GM21367 (cell line): ENCODE data around the gene SYT12.

Source experiments
- ATAC-seq: cut with Tn5 transposase; IDR thresholded peaks from one replicate; pipeline ENCODE4 v1.9.1; 2021; ENCODE audit not compliant: unreplicated experiment

SYT12 gene

GRCh38 chr11:67027943-67028542 is 5.1 kb downstream of the SYT12 start:
- peak; percentile 73 for ATAC-seq

- ATAC-seq, result no peak
Measured at GRCh38 chr11:67029146-67029545, 6.2 kb downstream of the SYT12 start.

DNA sequence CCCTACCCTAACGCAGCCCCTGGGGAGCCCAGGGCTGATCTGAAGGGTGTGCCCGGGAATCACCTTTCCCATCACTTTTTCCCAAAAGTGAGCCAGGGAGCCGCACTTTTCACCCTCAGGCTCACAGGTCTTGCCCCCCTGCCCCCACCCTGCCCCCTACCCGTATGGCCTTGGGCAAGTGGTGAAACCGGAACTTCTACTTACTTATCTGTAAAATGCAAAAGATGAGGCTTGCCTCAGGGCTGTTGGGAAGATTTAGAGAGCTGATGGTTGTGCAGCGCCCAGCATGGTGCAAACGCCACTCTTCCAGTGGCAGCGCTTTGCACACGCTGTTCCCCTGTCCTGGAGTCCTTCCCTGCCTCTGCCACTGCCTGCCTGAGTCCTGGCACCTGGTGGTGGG is 8.0 kb downstream of the SYT12 start:
- no peak for ATAC-seq

GRCh38 chr11:67031791-67032561 is 9.0 kb downstream of the SYT12 start:
- ATAC-seq, result no peak

DNA sequence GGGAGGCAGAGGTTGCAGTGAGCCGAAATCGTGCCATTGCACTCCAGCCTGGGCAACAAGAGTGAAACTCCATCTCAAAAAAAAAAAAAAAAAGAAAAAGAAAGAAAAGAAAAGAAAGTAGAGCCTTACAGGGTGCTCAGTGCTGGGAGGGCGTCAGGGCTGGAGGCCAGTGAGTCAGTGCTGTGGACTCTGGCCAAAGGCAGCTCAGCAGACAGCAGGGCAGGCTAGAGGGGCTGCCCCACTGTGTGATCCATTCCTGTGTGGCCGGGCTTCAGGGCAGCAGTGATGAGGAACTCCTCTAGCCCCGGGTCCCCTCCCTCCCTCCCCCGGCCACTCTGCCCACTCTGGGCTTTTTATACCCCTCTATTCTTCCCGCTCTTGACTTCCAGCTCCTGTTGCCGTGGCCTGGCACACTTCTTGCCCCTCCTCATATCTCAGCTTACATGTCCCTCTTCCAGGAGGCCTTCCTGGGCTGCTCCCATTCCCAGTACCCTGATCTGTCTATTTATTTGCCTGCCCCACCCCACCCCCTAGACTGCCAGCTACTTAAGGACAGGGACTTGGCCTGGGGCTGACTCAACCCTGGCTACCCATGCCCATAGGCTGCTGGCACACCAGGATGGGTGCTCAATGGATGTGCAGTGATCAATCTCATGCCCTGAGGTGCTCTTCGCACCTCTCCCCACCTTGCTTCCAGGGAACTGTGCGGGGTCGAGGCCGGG is 10.1 kb downstream of the SYT12 start:
- ATAC-seq, result no peak

- no peak for ATAC-seq
Measured at GRCh38 chr11:67033661-67034166, 10.8 kb downstream of the SYT12 start.

- no peak for ATAC-seq
Measured at GRCh38 chr11:67034350-67034749, 11.4 kb downstream of the SYT12 start.

GRCh38 chr11:67040147-67040546 is 17.2 kb downstream of the SYT12 start:
- ATAC-seq, result no peak

GRCh38 chr11:67041602-67042001 is 18.7 kb downstream of the SYT12 start:
- ATAC-seq, result no peak

DNA sequence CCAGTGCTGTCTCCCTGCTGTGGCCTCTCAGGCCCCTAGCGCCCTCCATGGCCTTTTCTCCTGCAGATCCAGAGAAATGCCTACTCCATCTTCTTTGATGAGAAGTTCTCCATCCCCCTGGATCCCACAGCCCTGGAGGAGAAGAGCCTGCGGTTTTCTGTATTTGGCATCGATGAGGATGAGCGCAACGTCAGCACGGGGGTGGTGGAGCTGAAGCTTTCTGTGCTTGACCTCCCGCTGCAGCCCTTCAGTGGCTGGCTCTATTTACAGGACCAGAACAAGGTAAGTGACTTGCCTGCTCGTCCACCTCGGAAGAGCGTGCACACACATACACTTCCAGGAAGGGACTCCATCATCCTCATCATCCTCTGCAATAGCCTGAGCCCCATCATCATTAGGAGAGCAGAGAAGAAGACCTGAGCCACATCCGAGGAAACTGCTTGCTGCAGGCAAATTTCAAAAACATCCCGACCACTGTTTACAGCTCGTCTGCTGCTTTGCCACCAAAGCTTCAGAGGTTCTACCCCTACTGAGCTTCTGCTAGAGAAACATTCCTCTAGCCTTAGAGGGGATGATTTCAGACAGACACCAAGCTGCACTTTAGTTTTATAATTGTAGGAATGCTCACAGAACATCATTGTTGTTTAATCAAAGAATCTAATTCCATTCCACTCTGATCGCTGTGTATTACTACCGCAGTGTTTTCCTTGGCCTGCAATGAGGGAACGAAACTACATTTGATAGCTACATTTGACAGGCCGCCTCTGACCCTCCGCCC is 20.8 kb downstream of the SYT12 start:
- ATAC-seq, result no peak

DNA sequence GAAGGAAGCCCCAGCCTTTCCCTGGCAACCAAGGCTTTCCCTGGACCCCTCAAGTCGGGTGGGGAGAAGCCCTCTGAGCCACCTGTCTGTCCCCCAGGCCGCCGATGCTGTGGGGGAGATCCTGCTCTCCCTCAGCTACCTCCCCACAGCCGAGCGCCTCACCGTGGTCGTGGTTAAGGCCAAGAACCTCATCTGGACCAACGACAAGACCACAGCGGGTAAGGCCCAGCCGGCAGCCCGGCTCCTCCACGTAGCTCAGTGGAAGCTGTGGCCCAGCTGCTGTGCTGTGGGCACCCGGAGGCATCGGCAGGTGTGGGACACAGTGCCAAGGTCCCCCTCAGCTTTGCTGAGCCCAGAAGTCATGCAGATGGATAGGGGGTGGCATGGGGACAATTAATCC is 21.6 kb downstream of the SYT12 start:
- no peak for ATAC-seq

DNA sequence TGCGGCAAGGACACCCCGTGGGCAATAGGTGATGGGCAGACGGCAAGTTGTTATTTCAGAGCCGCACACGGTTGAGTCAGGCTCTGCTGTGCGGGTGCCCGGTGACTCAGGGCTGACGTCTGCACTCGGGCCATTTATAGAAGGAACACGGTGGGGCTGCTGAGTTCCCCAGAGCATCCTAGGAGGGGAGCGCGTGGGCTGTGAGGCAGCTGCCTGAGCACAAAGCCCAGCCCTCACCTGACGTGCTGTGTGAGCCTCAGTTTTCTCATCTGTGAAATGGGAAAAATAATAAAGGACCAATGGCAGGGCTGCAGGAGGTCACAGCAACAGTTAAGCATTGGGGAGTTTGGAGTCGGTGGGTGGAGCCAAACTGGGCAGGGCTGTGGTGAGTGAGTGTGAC is 22.4 kb downstream of the SYT12 start:
- ATAC-seq, result no peak

DNA sequence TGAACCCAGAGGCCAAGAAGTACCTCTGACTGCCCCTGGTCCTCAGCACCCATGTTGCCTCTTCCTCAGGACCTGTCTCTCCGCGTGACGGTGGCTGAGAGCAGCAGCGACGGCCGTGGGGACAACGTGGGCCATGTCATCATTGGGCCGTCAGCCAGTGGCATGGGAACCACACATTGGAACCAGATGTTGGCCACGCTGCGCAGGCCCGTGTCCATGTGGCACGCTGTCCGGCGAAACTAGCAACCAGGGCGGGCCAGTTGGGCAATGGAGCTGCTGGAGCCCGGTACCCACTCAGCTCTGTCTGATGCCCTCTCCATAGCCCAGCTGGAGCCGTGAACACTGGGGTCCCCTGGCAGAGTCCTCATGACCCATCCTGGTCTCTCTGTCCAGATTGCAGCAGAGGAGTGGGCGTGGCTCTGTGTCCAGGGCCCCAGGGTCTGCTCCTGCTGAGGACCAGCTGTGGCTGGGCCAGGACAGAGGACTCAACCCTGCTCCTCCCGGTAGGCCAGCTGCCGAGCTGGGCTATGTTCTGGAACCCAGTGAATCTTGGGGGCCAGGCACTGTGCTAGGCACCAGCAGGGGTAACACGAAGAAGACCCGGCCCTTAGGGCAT is 25.7 kb downstream of the SYT12 start:
- ATAC-seq, result no peak

GRCh38 chr11:67050139-67050538 is 27.2 kb downstream of the SYT12 start:
- ATAC-seq, result no peak

- no peak for ATAC-seq
Measured at GRCh38 chr11:67051180-67051893, 28.4 kb downstream of the SYT12 start.

DNA sequence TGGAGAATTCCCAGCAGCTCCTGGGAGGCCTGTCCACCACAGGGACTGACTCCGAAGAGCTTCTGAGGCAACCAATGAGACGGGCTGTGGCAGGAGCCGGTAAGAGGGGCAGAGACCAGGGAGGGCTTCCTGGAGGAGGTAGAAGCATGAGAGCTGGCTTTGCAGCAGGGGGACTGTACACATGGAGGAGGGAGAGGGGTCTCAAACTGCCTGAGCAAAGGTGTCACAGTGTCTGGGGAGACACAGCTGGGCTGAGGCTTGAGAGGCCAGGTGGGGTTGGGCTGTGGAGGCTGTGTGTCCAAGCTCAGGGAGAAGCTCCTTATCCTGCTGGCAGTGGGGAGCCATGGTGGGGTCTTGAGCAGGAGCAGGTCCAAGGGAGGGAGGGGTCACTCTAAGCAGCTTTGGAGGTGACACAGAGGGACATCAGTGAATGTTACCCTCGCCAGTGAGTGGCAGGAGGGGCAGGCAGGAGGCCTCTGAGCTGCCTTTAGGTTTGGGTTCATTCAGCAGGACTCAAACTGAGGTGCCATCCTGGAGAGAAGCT is 29.1 kb downstream of the SYT12 start:
- no peak for ATAC-seq

DNA sequence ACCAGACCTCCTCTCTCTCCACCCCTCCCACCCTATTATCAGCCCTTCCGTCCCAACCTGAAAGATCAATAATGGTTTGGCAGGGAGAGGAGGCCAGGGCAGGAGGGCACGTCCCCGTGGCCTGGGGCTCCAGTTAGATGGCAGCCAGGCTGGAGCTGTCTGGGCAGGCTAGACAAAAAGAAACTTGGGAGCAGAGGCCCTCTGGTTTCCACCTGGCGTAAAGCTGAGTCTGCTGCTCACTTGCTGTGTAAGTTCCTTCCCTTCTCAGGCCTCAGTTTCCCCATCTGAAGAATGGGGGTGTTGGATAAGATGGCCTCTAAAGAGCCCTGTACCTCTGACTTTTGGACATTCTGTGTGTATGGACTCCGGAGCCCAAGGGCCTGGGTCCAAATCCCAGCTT is 30.0 kb downstream of the SYT12 start:
- no peak for ATAC-seq

GRCh38 chr11:67053896-67054329 is 31.0 kb downstream of the SYT12 start:
- no peak for ATAC-seq

GRCh38 chr11:67054346-67054835 is 31.5 kb downstream of the SYT12 start:
- ATAC-seq, result no peak
